ENCODE data around the gene KRT86.

KRT86 gene

GRCh38 chr12:52230364-52231281, 43.8 kb upstream of the KRT86 start:
- H3K27ac ChIP-seq, result peak overlapping the region; percentile 34
- no peak for TF ChIP-seq CTCF (conservative IDR thresholded peaks at IDR 0.05)
- no peak for TF ChIP-seq ZFX (IDR thresholded peaks at IDR 0.05)

- H3K27ac ChIP-seq, result peak overlapping the region; percentile 34
- TF ChIP-seq ZFX (IDR thresholded peaks at IDR 0.05) (no peak), CTCF (conservative IDR thresholded peaks at IDR 0.05) (no peak)
Measured at GRCh38 chr12:52231305-52232202, 42.9 kb upstream of the KRT86 start.

GRCh38 chr12:52232203-52232673, 42.2 kb upstream of the KRT86 start:
- TF ChIP-seq ZFX (IDR thresholded peaks at IDR 0.05) (no peak), CTCF (conservative IDR thresholded peaks at IDR 0.05) (no peak)
- peak overlapping the region; percentile 34 for H3K27ac ChIP-seq

GRCh38 chr12:52232674-52233461, 41.6 kb upstream of the KRT86 start, which contains the start of gene KRT7:
Gene KRT7, plus strand, starts transcription at chr12:52233243. Its CDS starts 54 bp downstream, at chr12:52233297.
- peak within 1 kb of the TSS; percentile 34 for H3K27ac ChIP-seq
- TF ChIP-seq ZFX (IDR thresholded peaks at IDR 0.05), result no peak
- TF ChIP-seq CTCF (conservative IDR thresholded peaks at IDR 0.05), result no peak

GRCh38 chr12:52233462-52234207, 40.8 kb upstream of the KRT86 start:
- no peak for TF ChIP-seq ZFX (IDR thresholded peaks at IDR 0.05)
- no peak for TF ChIP-seq CTCF (conservative IDR thresholded peaks at IDR 0.05)
- H3K27ac ChIP-seq, result no peak overlapping the region

- no peak overlapping the region for H3K27ac ChIP-seq
- TF ChIP-seq CTCF (conservative IDR thresholded peaks at IDR 0.05) (no peak), ZFX (IDR thresholded peaks at IDR 0.05) (no peak)
Measured at GRCh38 chr12:52234223-52234810, 40.1 kb upstream of the KRT86 start.

All from C4-2B (cell line).